Tibial artery (tissue), 4 donors: ENCODE results near the gene FSIP1.

ENCODE experiments used
- DNase-seq, 2 donors: peaks; one replicate each; pipeline ENCODE4 v3.0.0-alpha.2; 2019
- H3K27ac ChIP-seq, 2 donors: fragments of 200-600 bp; sonication (generic) in 1 of 2; 1 replicate in 1 of 2; 2 replicates in 1 of 2; pipeline ENCODE4 v1.5.1; 2018 to 2019; ENCODE audit warnings: mild to moderate bottlenecking in 1 of 2
- H3K27me3 ChIP-seq, 2 donors: fragments of 200-600 bp; sonication (generic) in 1 of 2; one replicate each; pipeline versions ENCODE4 v1.5.1 to v1.6.0; 2016 to 2019
- H3K36me3 ChIP-seq, 3 donors: fragments of 200-600 bp; sonication (generic) in 2 of 3; one replicate each; pipeline ENCODE4 v1.5.1; 2016 to 2019; ENCODE audit warnings: mild to moderate bottlenecking in 2 of 3
- H3K4me1 ChIP-seq, 4 donors: fragments of 200-600 bp; sonication (generic) in 2 of 4; 1 replicate in 3 of 4; 2 replicates in 1 of 4; pipeline ENCODE4 v1.5.1; 2016 to 2019
- H3K4me3 ChIP-seq, 2 donors: fragments of 200-600 bp; sonication (generic) in 1 of 2; 1 replicate in 1 of 2; 2 replicates in 1 of 2; pipeline ENCODE4 v1.5.1; 2018 to 2019; ENCODE audit warnings: mild to moderate bottlenecking in 2 of 2
- H3K9me3 ChIP-seq, 3 donors: fragments of 200-600 bp; sonication (generic) in 1 of 3; one replicate each; pipeline ENCODE4 v1.5.1; 2016 to 2019
- CTCF ChIP-seq, 2 experiments: fragments of 200-600 bp in 1 of 2; fragments of 450-650 bp in 1 of 2; IDR thresholded peaks; one replicate each; pipeline ENCODE4 v1.5.1; 2017 to 2019; ENCODE audit warnings: antibody characterized with exemption in 2 of 2, mild to moderate bottlenecking in 1 of 2, moderate library complexity in 1 of 2
- intact Hi-C: fragments of 100-400 bp; cut with DNase I; formaldehyde crosslinking; loops from one replicate; pipeline ENCODE4 v1.15.0; 2023; ENCODE audit warnings: low total_unique reads

Gene FSIP1

DNA sequence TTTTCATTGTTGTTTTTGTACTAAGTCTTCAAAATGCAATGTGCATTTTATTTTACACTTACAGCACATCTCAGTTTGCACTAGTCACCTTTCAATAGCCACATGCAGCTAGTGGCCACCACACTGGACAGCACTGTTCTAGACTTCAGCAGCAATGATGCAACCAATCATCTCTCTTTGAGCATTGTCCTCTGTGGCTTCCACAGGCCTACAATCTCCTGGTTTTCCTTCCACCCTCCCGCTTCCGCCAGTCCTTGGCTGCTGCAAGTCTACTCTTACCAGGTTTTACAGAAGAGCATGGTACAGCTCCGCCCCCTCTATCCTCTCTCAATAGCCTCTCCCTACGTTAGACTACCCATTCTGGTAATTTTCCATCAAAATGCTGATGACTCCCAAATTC is 25.1 kb upstream of the FSIP1 start:
- H3K4me3 ChIP-seq, result no peak overlapping the region
- intact Hi-C loops, result no loop called here
- no peak for TF ChIP-seq CTCF (IDR thresholded peaks at IDR 0.05)
- H3K36me3 ChIP-seq, result no peaks in the 10 kb centered on the region
- no peaks in the 10 kb centered on the region for H3K9me3 ChIP-seq
- no peaks in the 10 kb centered on the region for H3K4me1 ChIP-seq
- no peak for DNase-seq
- H3K27me3 ChIP-seq, result no peaks in the 10 kb centered on the region
- H3K27ac ChIP-seq, result no peak overlapping the region

DNA sequence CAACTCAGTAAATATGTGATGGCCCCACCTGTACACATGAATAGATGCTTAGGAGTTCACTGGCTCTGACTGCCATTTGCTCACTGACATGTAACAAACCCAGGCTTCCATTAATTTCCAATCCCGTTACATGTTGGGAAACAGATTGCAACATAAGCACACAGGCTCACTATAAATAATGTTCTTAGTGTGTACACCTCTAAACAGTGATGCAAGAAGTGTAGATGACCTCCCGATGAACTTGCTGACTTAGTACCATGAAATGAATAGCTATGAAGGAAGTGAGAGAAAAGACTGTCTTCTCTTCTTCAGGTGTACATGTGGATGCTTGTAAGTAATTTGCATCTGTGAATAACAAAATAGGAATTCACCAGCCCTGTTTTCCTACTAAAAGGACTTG is 21.4 kb upstream of the FSIP1 start:
- no peak for TF ChIP-seq CTCF (IDR thresholded peaks at IDR 0.05)
- Histone ChIP-seq H3K27me3 (no peaks in the 10 kb centered on the region), H3K9me3 (no peaks in the 10 kb centered on the region), H3K4me1 (no peaks in the 10 kb centered on the region), H3K36me3 (peaks cover 13 to 23% (median 16%) of the 10 kb centered on the region in 3 donors), H3K27ac (no peak overlapping the region), H3K4me3 (no peak overlapping the region)
- intact Hi-C loops, result no loop called here
- no peak for DNase-seq

DNA sequence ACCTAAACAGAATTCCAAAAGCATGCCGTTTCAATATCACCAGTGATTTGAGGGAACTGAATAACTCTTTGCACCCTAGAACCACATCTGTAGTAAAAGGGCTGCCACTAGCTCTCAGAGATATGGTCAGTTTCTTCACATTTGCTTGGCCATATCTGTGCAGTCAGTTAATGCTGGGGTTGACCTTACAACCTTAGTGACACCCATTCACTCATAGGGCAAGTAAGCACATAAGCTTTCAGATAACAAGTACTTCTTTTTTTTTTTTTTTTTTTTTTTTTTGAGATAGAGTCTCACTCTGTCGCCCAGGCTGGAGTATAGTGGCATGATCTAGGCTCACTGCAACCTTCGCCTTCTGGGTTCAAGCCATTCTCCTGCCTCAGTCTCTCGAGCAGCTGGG is 20.4 kb upstream of the FSIP1 start:
- intact Hi-C loops, result no loop called here
- Histone ChIP-seq H3K9me3 (no peaks in the 10 kb centered on the region), H3K4me3 (no peak overlapping the region), H3K27me3 (no peaks in the 10 kb centered on the region), H3K27ac (no peak overlapping the region), H3K36me3 (peaks cover 16 to 23% (median 20%) of the 10 kb centered on the region in 3 donors), H3K4me1 (no peaks in the 10 kb centered on the region)
- no peak for TF ChIP-seq CTCF (IDR thresholded peaks at IDR 0.05)
- no peak for DNase-seq

- no peak for DNase-seq
- no peaks in the 10 kb centered on the region for H3K9me3 ChIP-seq
- H3K4me1 ChIP-seq, result no peaks in the 10 kb centered on the region
- no peak overlapping the region for H3K4me3 ChIP-seq
- no peak overlapping the region for H3K27ac ChIP-seq
- H3K36me3 ChIP-seq, result peaks cover 16 to 23% (median 20%) of the 10 kb centered on the region in 3 donors
- H3K27me3 ChIP-seq, result no peaks in the 10 kb centered on the region
- TF ChIP-seq CTCF (IDR thresholded peaks at IDR 0.05), result peak; percentile 6 to 17
- intact Hi-C loops, result no loop called here
Observed at GRCh38 chr15:39801641-39802309, 19.1 kb upstream of the FSIP1 start.

DNA sequence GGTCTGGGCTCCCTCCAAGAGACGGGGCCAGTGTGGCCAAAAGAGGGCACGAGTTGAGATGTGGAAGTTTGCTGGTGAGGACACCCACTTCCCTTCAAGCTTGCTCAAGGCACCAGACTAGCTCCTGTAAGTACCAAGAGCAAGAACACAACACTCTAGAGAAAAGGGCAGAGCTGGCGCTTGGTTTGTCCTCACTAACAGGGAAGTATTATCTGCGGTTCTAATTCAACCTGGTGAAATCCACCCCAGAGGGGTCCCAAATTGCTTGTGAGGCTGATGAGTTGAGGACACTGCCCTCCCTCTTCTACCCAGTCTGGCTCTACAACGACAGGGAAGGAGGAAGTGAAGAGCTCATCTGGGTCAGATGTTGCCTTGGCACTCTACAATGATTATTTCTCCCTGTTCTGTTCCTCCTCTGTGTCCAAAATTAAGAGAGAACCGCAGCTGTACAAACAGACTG is 16.9 kb upstream of the FSIP1 start:
- Histone ChIP-seq H3K27ac (no peak overlapping the region), H3K4me3 (no peak overlapping the region), H3K36me3 (peaks cover 16 to 23% (median 20%) of the 10 kb centered on the region in 3 donors), H3K4me1 (no peaks in the 10 kb centered on the region), H3K27me3 (no peaks in the 10 kb centered on the region), H3K9me3 (no peaks in the 10 kb centered on the region)
- intact Hi-C loops, result no loop called here
- peak; percentile 36 to 68 for DNase-seq
- TF ChIP-seq CTCF (IDR thresholded peaks at IDR 0.05), result no peak
